Measurements from ENCODE around the gene LRRC18.

Gene LRRC18
- long read RNA-seq, result 0 reads

GRCh38 chr10:48939790-48940325, at the start of gene LRRC18:
Gene LRRC18, minus strand, starts transcription at chr10:48939840. Its CDS starts 25,685 bp downstream, at chr10:48914155.
- H3K27me3 ChIP-seq (ENCODE audit: insufficient read depth, poor library complexity, severe bottlenecking), result no peaks in the 10 kb centered on the region

GRCh38 chr10:48985621-48986158, 46.0 kb upstream of the LRRC18 start:
- H3K27me3 ChIP-seq (ENCODE audit: insufficient read depth, poor library complexity, severe bottlenecking), result no peaks in the 10 kb centered on the region
- H3K27ac ChIP-seq (replicated peaks), result no peak overlapping the region
- no peak overlapping the region for H3K4me3 ChIP-seq (replicated peaks; ENCODE audit: insufficient read depth, low read length)
- TF ChIP-seq REST (IDR thresholded peaks at IDR 0.05; ENCODE audit: insufficient replicate concordance, low read depth) (no peak), GABPA (IDR thresholded peaks at IDR 0.05; ENCODE audit: low read depth) (no peak), SPI1 (IDR thresholded peaks at IDR 0.05; ENCODE audit: borderline replicate concordance, low read depth) (no peak), POLR2AphosphoS5 (IDR thresholded peaks at IDR 0.05; ENCODE audit: low read depth) (no peak), CTCF (IDR thresholded peaks at IDR 0.05; ENCODE audit: insufficient read depth, low read length) (no peak)
- DNase-seq (ENCODE audit: low read depth in 1 of 2, low spot score in 1 of 2), result no peak

More at GRCh38 chr10:48939790-48940325, at the start of gene LRRC18:
- H3K27ac ChIP-seq (replicated peaks), result no peak within 1 kb of the TSS
- no peak within 1 kb of the TSS for H3K4me3 ChIP-seq (replicated peaks; ENCODE audit: insufficient read depth, low read length)
- no peak for TF ChIP-seq GABPA (IDR thresholded peaks at IDR 0.05; ENCODE audit: low read depth)
- TF ChIP-seq CTCF (IDR thresholded peaks at IDR 0.05; ENCODE audit: insufficient read depth, low read length), result no peak
- no peak for TF ChIP-seq POLR2AphosphoS5 (IDR thresholded peaks at IDR 0.05; ENCODE audit: low read depth)
- TF ChIP-seq REST (IDR thresholded peaks at IDR 0.05; ENCODE audit: insufficient replicate concordance, low read depth), result no peak
- no peak for TF ChIP-seq SPI1 (IDR thresholded peaks at IDR 0.05; ENCODE audit: borderline replicate concordance, low read depth)
- DNase-seq (ENCODE audit: low read depth in 1 of 2, low spot score in 1 of 2), result no peak

- no peak overlapping the region for H3K27ac ChIP-seq (replicated peaks)
- H3K27me3 ChIP-seq (ENCODE audit: insufficient read depth, poor library complexity, severe bottlenecking), result no peaks in the 10 kb centered on the region
- H3K4me3 ChIP-seq (replicated peaks; ENCODE audit: insufficient read depth, low read length), result no peak overlapping the region
- TF ChIP-seq GABPA (IDR thresholded peaks at IDR 0.05; ENCODE audit: low read depth) (no peak), SPI1 (IDR thresholded peaks at IDR 0.05; ENCODE audit: borderline replicate concordance, low read depth) (no peak), CTCF (IDR thresholded peaks at IDR 0.05; ENCODE audit: insufficient read depth, low read length) (no peak), POLR2AphosphoS5 (IDR thresholded peaks at IDR 0.05; ENCODE audit: low read depth) (no peak), REST (IDR thresholded peaks at IDR 0.05; ENCODE audit: insufficient replicate concordance, low read depth) (no peak)
- DNase-seq (ENCODE audit: low read depth in 1 of 2, low spot score in 1 of 2), result no peak
Measured at GRCh38 chr10:48983648-48984351, 44.2 kb upstream of the LRRC18 start.

All from HL-60 (cell line).